CD4-positive, alpha-beta T cell treated with Interleukin-4 for 4 hours (primary cell): ENCODE results near the gene PHF20.
"Not testable (repeated sequence)": the region's sequence is repeated elsewhere in the genome, so short reads cannot be mapped to it uniquely, and the experiment has no call there.

Source experiments
- DNase-seq: peaks from one replicate; pipeline ENCODE4 v3.0.0-alpha.2; 2020

The PHF20 gene

GRCh38 chr20:35988910-35989463 lies 217.2 kb downstream of the PHF20 start:
- no peak for DNase-seq

GRCh38 chr20:35991142-35991771 lies 219.4 kb downstream of the PHF20 start:
- DNase-seq, result no peak

GRCh38 chr20:35992713-35993335 lies 221.0 kb downstream of the PHF20 start:
- peak; percentile 69 for DNase-seq

GRCh38 chr20:35994994-35995453 lies 223.2 kb downstream of the PHF20 start:
- DNase-seq, result peak; percentile 71

- not testable (repeated sequence) for DNase-seq
Observed at GRCh38 chr20:35996492-35996891, 224.7 kb downstream of the PHF20 start.
